A549 (cell line): ENCODE data around the gene KCTD20. TPM values are rescaled to one million over a fixed set of nuclear protein-coding genes. Genes with fewer than 3 reads are reported as not detected.

Experiments used
- ATAC-seq, 2 experiments: fragments of 200-7000 bp in 1 of 2; fragments of >200 bp in 1 of 2; cut with Nextera tagmentation in 1 of 2; cut with Tn5 transposase in 1 of 2; 3 replicates each; pipeline versions ENCODE4 v1.8.0 to v1.9.1; 2018 to 2020; ENCODE audit warnings: mild to moderate bottlenecking in 1 of 2, moderate library complexity in 1 of 2
- CTCF ChIA-PET: fragments of 300-600 bp; sonication (Branson Sonifier 250); formaldehyde crosslinking; extraction: SDS; loops from one replicate; lab custom pipeline; 2021; ENCODE audit warnings: antibody characterized with exemption, inconsistent platforms; lab: Yijun Ruan, JAX
- POLR2A ChIA-PET: fragments of 350-600 bp; formaldehyde crosslinking; extraction: SDS; loops from one replicate; lab custom pipeline; 2021; ENCODE audit warnings: antibody characterized with exemption, inconsistent platforms; lab: Yijun Ruan, JAX
- DNase-seq, 2 experiments: peaks; one replicate each; pipeline versions ENCODE4 v3.0.0 to v3.0.0-alpha.2; 2011 to 2016; ENCODE audit warnings: low read depth in 1 of 2, low spot score in 1 of 2
- FAIRE-seq: peaks from 2 replicates; lab custom pipeline; 2011; peaks lifted over from hg19 to GRCh38; lab: Jason Lieb, UNC
- H3K27ac ChIP-seq, 2 experiments: fragments of >200 bp; sonication (Bioruptor Twin); formaldehyde crosslinking; 3 replicates each; pipeline ENCODE4 v1.5.1; 2016 to 2017
- H3K4me1 ChIP-seq: fragments of >200 bp; sonication (Bioruptor Twin); formaldehyde crosslinking; 3 replicates; pipeline ENCODE4 v1.6.1; 2016
- H3K4me2 ChIP-seq: fragments of >200 bp; sonication (Bioruptor Twin); formaldehyde crosslinking; 3 replicates; pipeline ENCODE4 v1.6.1; 2016
- H3K4me3 ChIP-seq: fragments of >200 bp; sonication (Bioruptor Twin); formaldehyde crosslinking; 3 replicates; pipeline ENCODE4 v1.5.1; 2016
- H3K9me3 ChIP-seq: fragments of >200 bp; sonication (Bioruptor Twin); formaldehyde crosslinking; 3 replicates; pipeline ENCODE4 v1.6.1; 2016
- CBX2 ChIP-seq: fragments of 200-600 bp; sonication (generic); IDR thresholded peaks from 2 replicates; pipeline ENCODE4 v1.6.1; 2016; ENCODE audit warnings: low read depth, mild to moderate bottlenecking, borderline replicate concordance
- CBX8 ChIP-seq: fragments of 200-600 bp; sonication (generic); IDR thresholded peaks from 2 replicates; pipeline ENCODE4 v1.6.1; 2016
- CHD4 ChIP-seq: fragments of 200-600 bp; sonication (generic); IDR thresholded peaks from 2 replicates; pipeline ENCODE4 v1.6.1; 2016; ENCODE audit warnings: antibody characterized with exemption, mild to moderate bottlenecking, borderline replicate concordance
- E2F6 ChIP-seq: IDR thresholded peaks from 2 replicates; pipeline ENCODE4 v1.6.1; 2012; ENCODE audit warnings: low read depth, borderline replicate concordance
- EHF ChIP-seq: fragments of 250-450 bp; sonication (Bioruptor Pico); IDR thresholded peaks from 2 replicates; pipeline ENCODE4 v1.5.0; 2020; ENCODE audit warnings: mild to moderate bottlenecking
- GATA3 ChIP-seq: IDR thresholded peaks from 2 replicates; pipeline ENCODE4 v1.6.1; 2012; ENCODE audit warnings: borderline replicate concordance
- HMGXB4 ChIP-seq: fragments of 250-450 bp; sonication (Bioruptor Pico); IDR thresholded peaks from 2 replicates; pipeline ENCODE4 v1.5.0; 2021; ENCODE audit warnings: mild to moderate bottlenecking, moderate library complexity, borderline replicate concordance
- HOXA7 ChIP-seq: fragments of 250-450 bp; sonication (Bioruptor Pico); IDR thresholded peaks from 2 replicates; pipeline ENCODE4 v1.5.0; 2020; ENCODE audit warnings: mild to moderate bottlenecking, moderate library complexity
- KDM1A ChIP-seq: fragments of 200-600 bp; sonication (generic); IDR thresholded peaks from 2 replicates; pipeline ENCODE4 v1.6.1; 2016; ENCODE audit warnings: low read depth, mild to moderate bottlenecking
- KDM5A ChIP-seq: fragments of 200-600 bp; sonication (generic); IDR thresholded peaks from 2 replicates; pipeline ENCODE4 v1.6.1; 2016; ENCODE audit warnings: antibody characterized with exemption, mild to moderate bottlenecking
- MAFK ChIP-seq: fragments of 450-650 bp; IDR thresholded peaks from 2 replicates; pipeline ENCODE4 v1.6.1; 2014; ENCODE audit not compliant: partially characterized antibody
- MAZ ChIP-seq: fragments of 150-350 bp; IDR thresholded peaks from 2 replicates; pipeline ENCODE4 v1.6.1; 2014; ENCODE audit warnings: antibody characterized with exemption, low read depth, low read length, borderline replicate concordance
- NFE2L2 ChIP-seq: fragments of 150-350 bp; conservative IDR thresholded peaks from 2 replicates; pipeline ENCODE4 v1.6.1; 2014; ENCODE audit warnings: low read length
- POLR2A ChIP-seq: IDR thresholded peaks from 2 replicates; pipeline ENCODE4 v1.6.1; 2012; ENCODE audit warnings: mild to moderate bottlenecking, low read length
- POLR2AphosphoS2 ChIP-seq: conservative IDR thresholded peaks from 2 replicates; pipeline ENCODE4 v1.6.1; 2012; ENCODE audit warnings: low read length, improper control_type of control experiment, inconsistent platforms
- RARB ChIP-seq: fragments of 250-450 bp; sonication (Bioruptor Pico); IDR thresholded peaks from 2 replicates; pipeline ENCODE4 v1.8.0; 2021; ENCODE audit warnings: mild to moderate bottlenecking, moderate library complexity
- RFX5 ChIP-seq: fragments of 450-650 bp; IDR thresholded peaks from 2 replicates; pipeline ENCODE4 v1.7.1; 2014; ENCODE audit warnings: antibody characterized with exemption, mild to moderate bottlenecking, moderate library complexity
- USF2 ChIP-seq: fragments of 450-650 bp; IDR thresholded peaks from 2 replicates; pipeline ENCODE4 v1.6.1; 2014; ENCODE audit warnings: antibody characterized with exemption
- WGBS: methylation state at CpG from one replicate; pipeline ENCODE4 v1.1.6; 2017; ENCODE audit errors: missing lambda C conversion rate; 5-methylcytosine and 5-hydroxymethylcytosine counted together
- polyA plus RNA-seq, 4 experiments: library from polyadenylated mRNA; depleted of rRNA in 3 of 4; stranded (reverse); fragments of >200 nt; fragmentation: RNase III in 1 of 4; extraction: RNeasy Plus Mini Kit Qiagen cat#74134 plus additional on column Dnase treatment in 1 of 4; gene quantifications; 2 replicates in 3 of 4; 3 replicates in 1 of 4; pipeline ENCODE4 v1.2.3, GENCODE V29; 2011 to 2017

KCTD20 gene
- polyA plus RNA-seq, 2 of the 4 experiments (the other 2 are of a cell fraction): 16.8 to 48.2 TPM

DNA sequence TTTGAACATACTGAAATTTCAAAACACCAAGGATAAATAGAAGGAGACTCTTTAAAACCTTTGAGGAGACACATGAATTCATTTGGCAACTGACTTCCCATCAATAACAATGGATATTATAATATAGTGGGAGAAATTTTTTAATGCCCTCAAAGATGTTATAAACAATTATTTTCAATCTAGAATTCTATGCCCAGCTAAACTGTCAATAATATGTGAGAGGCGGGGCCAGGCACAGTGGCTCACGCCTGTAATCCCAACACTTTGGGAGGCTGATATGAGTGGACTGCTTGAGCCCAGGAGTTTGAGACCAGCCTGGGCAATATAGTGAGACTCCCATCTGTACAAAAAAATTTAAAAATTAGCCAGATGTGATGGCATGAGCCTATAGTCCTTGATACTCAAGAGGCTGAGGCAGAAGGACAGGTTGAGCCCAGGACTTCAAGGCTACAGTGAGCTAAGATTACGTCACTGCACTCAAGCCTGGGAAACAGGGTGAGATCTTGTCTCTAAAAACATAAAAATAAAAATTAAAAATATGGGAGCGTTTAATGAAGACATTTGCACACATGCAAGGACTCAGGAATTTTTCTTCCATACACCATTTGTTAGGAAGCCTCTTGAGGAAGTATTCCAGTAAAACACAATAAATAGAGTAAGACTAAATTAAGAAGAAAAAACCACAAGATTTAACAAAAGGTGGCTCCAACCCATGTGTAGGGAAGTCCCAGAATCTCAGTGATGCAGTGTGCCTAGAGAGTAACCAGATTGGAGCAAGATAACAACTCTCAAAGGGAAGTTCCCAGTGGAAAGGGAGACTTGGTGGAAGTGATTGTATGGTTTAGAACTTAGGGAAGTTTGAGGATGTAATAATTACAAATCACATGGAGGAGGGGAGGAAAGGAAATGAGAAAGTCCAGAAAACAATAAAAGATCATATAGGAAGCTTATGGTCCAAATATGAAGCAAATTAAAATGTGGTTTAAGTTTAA is 29.0 kb upstream of the KCTD20 start:
- ChIA-PET CTCF (no interaction called here), POLR2A (interaction anchor here (0.5 kb wide), 1 partner anchor 143 kb away, joined by 3 read pairs; no protein-coding TSS in a partner anchor)
- TF ChIP-seq E2F6 (no peak), EHF (CRISPR knock-in tag) (no peak), CBX8 (no peak), USF2 (no peak)
- H3K4me1 ChIP-seq: no peaks in the 10 kb centered on the region
- 65% methylated on average over 4 of the region's 4 CpGs for WGBS
- no peak overlapping the region for H3K4me3 ChIP-seq
- FAIRE-seq: no peak
- no peak for DNase-seq
- no peak overlapping the region for H3K27ac ChIP-seq
- H3K9me3 ChIP-seq: no peaks in the 10 kb centered on the region
- ATAC-seq: no peak
- H3K4me2 ChIP-seq: no peak overlapping the region

GRCh38 chr6:36414481-36414880 is 28.3 kb upstream of the KCTD20 start:
- CTCF ChIA-PET: no interaction called here
- Histone ChIP-seq H3K4me2 (no peak overlapping the region), H3K4me1 (no peaks in the 10 kb centered on the region), H3K9me3 (no peaks in the 10 kb centered on the region), H3K27ac (no peak overlapping the region), H3K4me3 (no peak overlapping the region)
- WGBS: 6% methylated on average over 1 of the region's 1 CpG
- ATAC-seq (no peak), DNase-seq (peak in 1 of 2 experiments; percentile 7), FAIRE-seq (no peak)
- TF ChIP-seq RFX5 (no peak), GATA3 (no peak), KDM1A (no peak), MAFK (no peak), HOXA7 (CRISPR knock-in tag) (no peak)
- POLR2A ChIA-PET: interaction anchor here (0.5 kb wide), 1 partner anchor 142 kb away, joined by 3 read pairs; no protein-coding TSS in a partner anchor

- WGBS: 51% methylated on average over 3 of the region's 3 CpGs
- peaks cover 3% of the 10 kb centered on the region; the same call in 2 of the 3 replicates for H3K4me1 ChIP-seq
- no peak for DNase-seq
- no peak for FAIRE-seq
- no peak for ATAC-seq
- H3K4me2 ChIP-seq: no peak overlapping the region
- TF ChIP-seq POLR2A (no peak), KDM5A (no peak), KDM1A (no peak), USF2 (no peak), NFE2L2 (no peak), RARB (CRISPR knock-in tag) (no peak), HMGXB4 (CRISPR knock-in tag) (no peak), POLR2AphosphoS2 (no peak), MAZ (no peak), MAFK (no peak), CBX2 (no peak), CHD4 (no peak)
- POLR2A ChIA-PET: no interaction called here
- no peak overlapping the region for H3K4me3 ChIP-seq
- CTCF ChIA-PET: no interaction called here
- H3K9me3 ChIP-seq: no peaks in the 10 kb centered on the region
- H3K27ac ChIP-seq: no peak overlapping the region
Observed at GRCh38 chr6:36418558-36418957, 24.2 kb upstream of the KCTD20 start.
